SU-DHL-6 (cell line): ENCODE results near the gene MLANA.

Experiments used
- EZH2phosphoT487 ChIP-seq: fragments of 200-600 bp; sonication (generic), shearing (Covaris generic); conservative IDR thresholded peaks from 2 replicates; pipeline ENCODE4 v1.6.1; 2018; ENCODE audit warnings: mild to moderate bottlenecking, antibody characterized with exemption, low read length, moderate library complexity, mixed read lengths
- TF ChIP-seq, protein P1 (sequence below): fragments of 200-600 bp; sonication (generic); IDR thresholded peaks from one replicate; pipeline ENCODE4 v1.5.1; 2017; ENCODE audit warnings: antibody characterized with exemption, mild to moderate bottlenecking, low read length, moderate library complexity; ENCODE audit not compliant: insufficient read depth, poor library complexity, severe bottlenecking

DNA sequence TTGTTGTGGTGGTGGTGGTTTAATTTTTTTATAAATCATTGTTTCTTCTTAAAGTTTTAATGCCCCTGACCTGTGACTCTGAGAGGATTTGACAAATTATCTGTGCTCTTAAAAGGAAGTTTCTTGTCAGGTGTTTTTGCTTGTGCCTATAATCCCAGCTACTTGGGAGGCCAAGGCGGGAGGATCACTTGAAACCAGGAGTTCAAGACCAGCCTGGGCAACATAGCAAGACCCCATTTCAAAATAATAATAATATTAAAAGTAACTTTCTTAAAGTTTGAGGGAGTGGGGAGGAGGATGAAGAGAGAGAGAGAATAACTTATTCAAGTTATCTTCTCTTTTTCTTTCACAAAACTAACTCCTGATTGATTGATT lies 45.5 kb upstream of the MLANA start:
- TF ChIP-seq, protein P1, sequence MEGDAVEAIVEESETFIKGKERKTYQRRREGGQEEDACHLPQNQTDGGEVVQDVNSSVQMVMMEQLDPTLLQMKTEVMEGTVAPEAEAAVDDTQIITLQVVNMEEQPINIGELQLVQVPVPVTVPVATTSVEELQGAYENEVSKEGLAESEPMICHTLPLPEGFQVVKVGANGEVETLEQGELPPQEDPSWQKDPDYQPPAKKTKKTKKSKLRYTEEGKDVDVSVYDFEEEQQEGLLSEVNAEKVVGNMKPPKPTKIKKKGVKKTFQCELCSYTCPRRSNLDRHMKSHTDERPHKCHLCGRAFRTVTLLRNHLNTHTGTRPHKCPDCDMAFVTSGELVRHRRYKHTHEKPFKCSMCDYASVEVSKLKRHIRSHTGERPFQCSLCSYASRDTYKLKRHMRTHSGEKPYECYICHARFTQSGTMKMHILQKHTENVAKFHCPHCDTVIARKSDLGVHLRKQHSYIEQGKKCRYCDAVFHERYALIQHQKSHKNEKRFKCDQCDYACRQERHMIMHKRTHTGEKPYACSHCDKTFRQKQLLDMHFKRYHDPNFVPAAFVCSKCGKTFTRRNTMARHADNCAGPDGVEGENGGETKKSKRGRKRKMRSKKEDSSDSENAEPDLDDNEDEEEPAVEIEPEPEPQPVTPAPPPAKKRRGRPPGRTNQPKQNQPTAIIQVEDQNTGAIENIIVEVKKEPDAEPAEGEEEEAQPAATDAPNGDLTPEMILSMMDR, result no peak
- no peak for TF ChIP-seq EZH2phosphoT487
